DND-41 (cell line): ENCODE results near the gene ADORA2B.
A peak's percentile ranks its signal among the peaks of the same experiment; 100 is the strongest.
"Not testable (repeated sequence)": the region's sequence is repeated elsewhere in the genome, so short reads cannot be mapped to it uniquely, and the experiment has no call there.

ENCODE experiments used
- ATAC-seq: fragments of 200-7000 bp; cut with Tn5 transposase; 3 replicates; pipeline ENCODE4 v1.9.1; 2021; ENCODE audit warnings: low read depth; ENCODE audit not compliant: insufficient read depth
- DNase-seq: peaks from one replicate; pipeline ENCODE4 v3.0.0-alpha.2; 2020
- H2AFZ ChIP-seq: 2 replicates; pipeline ENCODE4 v1.6.0; 2012; ENCODE audit warnings: low read depth, low read length
- H3K27ac ChIP-seq: 2 replicates; pipeline ENCODE4 v1.5.1; 2012; ENCODE audit warnings: low read length, inconsistent platforms
- H3K27me3 ChIP-seq: fragments of 200-600 bp; sonication (generic); 2 replicates; pipeline ENCODE4 v1.6.0; 2012; ENCODE audit warnings: low read length, mild to moderate bottlenecking, inconsistent platforms; ENCODE audit not compliant: insufficient read depth, poor library complexity
- H3K36me3 ChIP-seq: 2 replicates; pipeline ENCODE4 v1.5.1; 2012; ENCODE audit warnings: low read length, inconsistent platforms; ENCODE audit not compliant: insufficient read depth
- H3K4me1 ChIP-seq: 2 replicates; pipeline ENCODE4 v1.5.1; 2012; ENCODE audit warnings: mild to moderate bottlenecking, low read length; ENCODE audit not compliant: insufficient read depth
- H3K4me2 ChIP-seq: 2 replicates; pipeline ENCODE4 v1.6.0; 2012; ENCODE audit warnings: mild to moderate bottlenecking, moderate library complexity, low read length, inconsistent platforms; ENCODE audit not compliant: insufficient read depth
- H3K4me3 ChIP-seq, 2 experiments: fragments of 200-600 bp in 1 of 2; shearing (Covaris generic) in 1 of 2; 2 replicates each; pipeline ENCODE4 v1.5.1; 2012 to 2016; ENCODE audit warnings: inconsistent platforms in 2 of 2, low read length in 2 of 2, mild to moderate bottlenecking in 2 of 2, low read depth in 1 of 2, moderate library complexity in 1 of 2
- H3K79me2 ChIP-seq: 2 replicates; pipeline ENCODE4 v1.6.0; 2012; ENCODE audit warnings: low read length, inconsistent platforms; ENCODE audit not compliant: insufficient read depth
- H3K9ac ChIP-seq: 2 replicates; pipeline ENCODE4 v1.6.0; 2012; ENCODE audit warnings: low read depth, mild to moderate bottlenecking, inconsistent platforms, low read length, moderate library complexity
- H3K9me3 ChIP-seq: 2 replicates; pipeline ENCODE4 v1.5.1; 2012; ENCODE audit warnings: low read length, moderate library complexity, mild to moderate bottlenecking, inconsistent platforms; ENCODE audit not compliant: insufficient read depth, severe bottlenecking
- H4K20me1 ChIP-seq: 2 replicates; pipeline ENCODE4 v1.6.0; 2012; ENCODE audit warnings: low read length; ENCODE audit not compliant: insufficient read depth
- CTCF ChIP-seq: IDR thresholded peaks from 2 replicates; pipeline ENCODE4 v1.5.1; 2012; ENCODE audit warnings: borderline replicate concordance, low read length, moderate library complexity, mild to moderate bottlenecking; ENCODE audit not compliant: poor library complexity, severe bottlenecking; ENCODE audit errors: extremely low read depth
- EZH2 ChIP-seq: IDR thresholded peaks from 3 replicates; pipeline ENCODE4 v1.6.1; 2012; ENCODE audit warnings: borderline replicate concordance, low read depth, mild to moderate bottlenecking, moderate library complexity, low read length, inconsistent platforms; ENCODE audit not compliant: severe bottlenecking

ADORA2B gene

GRCh38 chr17:15973016-15973415 is 28.1 kb downstream of the ADORA2B start:
- no peak overlapping the region for H3K4me3 ChIP-seq
- peak; percentile 69 for ATAC-seq
- H3K9me3 ChIP-seq, result no peaks in the 10 kb centered on the region
- H3K4me2 ChIP-seq, result no peak overlapping the region
- H3K27ac ChIP-seq, result no peak overlapping the region
- TF ChIP-seq EZH2 (no peak), CTCF (no peak)
- H2AFZ ChIP-seq, result no peak overlapping the region
- H3K27me3 ChIP-seq, result no peaks in the 10 kb centered on the region
- H4K20me1 ChIP-seq, result no peaks in the 10 kb centered on the region
- no peak overlapping the region for H3K9ac ChIP-seq
- DNase-seq, result no peak
- peaks cover 9% of the 10 kb centered on the region; the same call in 1 of the 2 replicates for H3K36me3 ChIP-seq
- 0 out of 2 replicates have a peak, but pooled peaks cover 1% of the 10 kb centered on the region for H3K4me1 ChIP-seq
- no peaks in the 10 kb centered on the region for H3K79me2 ChIP-seq

GRCh38 chr17:15973834-15974233 is 28.9 kb downstream of the ADORA2B start:
- Histone ChIP-seq H4K20me1 (no peaks in the 10 kb centered on the region), H3K9ac (no peak overlapping the region)
- no peak for ATAC-seq

GRCh38 chr17:15977894-15978293 is 33.0 kb downstream of the ADORA2B start:
- Histone ChIP-seq H2AFZ (no peak overlapping the region), H3K4me2 (no peak overlapping the region), H3K79me2 (no peaks in the 10 kb centered on the region), H3K4me1 (no peaks in the 10 kb centered on the region), H3K4me3 (no peak overlapping the region), H3K27me3 (no peaks in the 10 kb centered on the region), H3K36me3 (peaks cover 34% of the 10 kb centered on the region), H4K20me1 (no peaks in the 10 kb centered on the region), H3K9ac (no peak overlapping the region), H3K9me3 (no peaks in the 10 kb centered on the region), H3K27ac (no peak overlapping the region)
- DNase-seq (no peak), ATAC-seq (no peak)
- no peak for TF ChIP-seq CTCF
- no peak for TF ChIP-seq EZH2

More at GRCh38 chr17:15973834-15974233, 28.9 kb downstream of the ADORA2B start:
- no peaks in the 10 kb centered on the region for H3K79me2 ChIP-seq
- peaks cover 9% of the 10 kb centered on the region; the same call in 1 of the 2 replicates for H3K36me3 ChIP-seq
- no peak for TF ChIP-seq CTCF
- no peak for TF ChIP-seq EZH2
- no peaks in the 10 kb centered on the region for H3K9me3 ChIP-seq
- DNase-seq, result no peak
- H3K4me3 ChIP-seq, result no peak overlapping the region
- H3K27ac ChIP-seq, result no peak overlapping the region
- no peak overlapping the region for H3K4me2 ChIP-seq
- no peaks in the 10 kb centered on the region for H3K27me3 ChIP-seq
- H2AFZ ChIP-seq, result no peak overlapping the region
- no peaks in the 10 kb centered on the region for H3K4me1 ChIP-seq

- no peak overlapping the region for H3K4me2 ChIP-seq
- no peak for TF ChIP-seq EZH2
- TF ChIP-seq CTCF, result no peak
- H3K79me2 ChIP-seq, result no peaks in the 10 kb centered on the region
- H3K36me3 ChIP-seq, result peaks cover 34% of the 10 kb centered on the region
- H3K27ac ChIP-seq, result no peak overlapping the region
- no peaks in the 10 kb centered on the region for H4K20me1 ChIP-seq
- no peak overlapping the region for H2AFZ ChIP-seq
- no peak for ATAC-seq
- no peaks in the 10 kb centered on the region for H3K4me1 ChIP-seq
- no peaks in the 10 kb centered on the region for H3K27me3 ChIP-seq
- H3K9ac ChIP-seq, result no peak overlapping the region
- H3K4me3 ChIP-seq, result no peak overlapping the region
- no peaks in the 10 kb centered on the region for H3K9me3 ChIP-seq
- DNase-seq, result no peak
Measured at GRCh38 chr17:15978606-15979005, 33.7 kb downstream of the ADORA2B start.

- ATAC-seq, H3K27ac ChIP-seq: not testable (repeated sequence)
- H3K36me3 ChIP-seq, result peaks cover 37% of the 10 kb centered on the region
Measured at GRCh38 chr17:15979013-15979412, 34.1 kb downstream of the ADORA2B start.

More at GRCh38 chr17:15979013-15979412, 34.1 kb downstream of the ADORA2B start:
- H3K27me3 ChIP-seq, H3K79me2 ChIP-seq, H4K20me1 ChIP-seq, DNase-seq, H3K4me3 ChIP-seq, H3K4me2 ChIP-seq, H3K4me1 ChIP-seq, H3K9ac ChIP-seq, H2AFZ ChIP-seq, H3K9me3 ChIP-seq: not testable (repeated sequence)
